Right atrium auricular region (tissue), 2 donors: ENCODE results near the gene PTPN14. TPM values are rescaled to one million over a fixed set of nuclear protein-coding genes. Genes with fewer than 3 reads are reported as not detected.

Experiments
- DNase-seq: peaks from one replicate; pipeline ENCODE4 v3.0.0-alpha.2; 2019; ENCODE audit warnings: low spot score
- H3K27ac ChIP-seq, 2 donors: fragments of 200-600 bp; sonication (generic); 1 replicate in 1 of 2; 2 replicates in 1 of 2; pipeline ENCODE4 v1.5.1; 2016 to 2019
- H3K27me3 ChIP-seq, 2 donors: fragments of 200-600 bp; sonication (generic); one replicate each; pipeline versions ENCODE4 v1.5.1 to v1.6.0; 2017 to 2019
- H3K36me3 ChIP-seq: fragments of 200-600 bp; sonication (generic); one replicate; pipeline ENCODE4 v1.5.1; 2016
- H3K4me1 ChIP-seq, 2 donors: fragments of 200-600 bp; sonication (generic); one replicate each; pipeline versions ENCODE4 v1.5.1 to v1.6.0; 2017 to 2019
- H3K4me3 ChIP-seq, 2 donors: fragments of 200-600 bp; sonication (generic); 1 replicate in 1 of 2; 2 replicates in 1 of 2; pipeline ENCODE4 v1.5.1; 2017 to 2019; ENCODE audit warnings: mild to moderate bottlenecking in 1 of 2, moderate library complexity in 1 of 2
- H3K9me3 ChIP-seq, 2 donors: fragments of 200-600 bp; sonication (generic); one replicate each; pipeline ENCODE4 v1.5.1; 2019
- CTCF ChIP-seq, 2 donors: fragments of 200-600 bp; sonication (generic); IDR thresholded peaks; one replicate each; pipeline ENCODE4 v1.5.1; 2019; ENCODE audit warnings: antibody characterized with exemption in 2 of 2
- total RNA-seq, 2 donors: library from RNA; depleted of rRNA; stranded (reverse); fragments of >200 nt; gene quantifications; one replicate each; pipeline ENCODE4 v1.1.0, GENCODE V29; 2016

PTPN14 gene
- total RNA-seq, 2 donors from 2014 or later: 8.4 to 27.2 TPM

- no peak for DNase-seq
- Histone ChIP-seq H3K4me1 (peaks cover 0 to 11% of the 10 kb centered on the region in 2 donors), H3K4me3 (no peak overlapping the region), H3K36me3 (no peaks in the 10 kb centered on the region), H3K27ac (no peak overlapping the region), H3K27me3 (no peaks in the 10 kb centered on the region), H3K9me3 (no peaks in the 10 kb centered on the region)
- TF ChIP-seq CTCF (IDR thresholded peaks at IDR 0.05): no peak
These were observed 95.9 kb downstream of the PTPN14 start for GRCh38 chr1:214455479-214455878.

GRCh38 chr1:214454569-214455396, 96.6 kb downstream of the PTPN14 start:
- Histone ChIP-seq H3K9me3 (no peaks in the 10 kb centered on the region), H3K27me3 (no peaks in the 10 kb centered on the region), H3K36me3 (no peaks in the 10 kb centered on the region), H3K4me3 (no peak overlapping the region), H3K4me1 (peaks cover 0 to 11% of the 10 kb centered on the region in 2 donors), H3K27ac (no peak overlapping the region)
- DNase-seq: no peak
- TF ChIP-seq CTCF (IDR thresholded peaks at IDR 0.05): no peak

GRCh38 chr1:214453109-214453722, 98.2 kb downstream of the PTPN14 start:
- no peak for DNase-seq
- Histone ChIP-seq H3K4me3 (no peak overlapping the region), H3K27me3 (no peaks in the 10 kb centered on the region), H3K27ac (no peak overlapping the region), H3K4me1 (peaks cover 0 to 11% of the 10 kb centered on the region in 2 donors), H3K36me3 (no peaks in the 10 kb centered on the region), H3K9me3 (no peaks in the 10 kb centered on the region)
- TF ChIP-seq CTCF (IDR thresholded peaks at IDR 0.05): no peak

- no peaks in the 10 kb centered on the region for H3K36me3 ChIP-seq
- no peaks in the 10 kb centered on the region for H3K9me3 ChIP-seq
- no peak for TF ChIP-seq CTCF (IDR thresholded peaks at IDR 0.05)
- H3K27ac ChIP-seq: no peak overlapping the region
- H3K4me1 ChIP-seq: peaks cover 0 to 11% of the 10 kb centered on the region in 2 donors
- no peak overlapping the region for H3K4me3 ChIP-seq
- no peak for DNase-seq
- no peaks in the 10 kb centered on the region for H3K27me3 ChIP-seq
These were observed 99.1 kb downstream of the PTPN14 start for GRCh38 chr1:214452152-214452784.

- DNase-seq: no peak
- H3K9me3 ChIP-seq: no peaks in the 10 kb centered on the region
- H3K4me3 ChIP-seq: no peak overlapping the region
- no peak overlapping the region for H3K27ac ChIP-seq
- H3K4me1 ChIP-seq: peaks cover 0 to 11% of the 10 kb centered on the region in 2 donors
- no peak for TF ChIP-seq CTCF (IDR thresholded peaks at IDR 0.05)
- no peaks in the 10 kb centered on the region for H3K36me3 ChIP-seq
- H3K27me3 ChIP-seq: no peaks in the 10 kb centered on the region
These were observed 99.8 kb downstream of the PTPN14 start for GRCh38 chr1:214451596-214451995.
